OCI-LY1 (cell line): Measurements from ENCODE around the gene LETM1.

Source experiments
- H2AFZ ChIP-seq: fragments of 200-600 bp; sonication (generic), shearing (Covaris generic); 2 replicates; pipeline ENCODE4 v1.6.0; 2014; ENCODE audit warnings: antibody characterized with exemption, mild to moderate bottlenecking, low read length
- H3F3A ChIP-seq: fragments of 200-600 bp; sonication (generic), shearing (Covaris generic); 2 replicates; pipeline ENCODE4 v1.6.0; 2014; ENCODE audit warnings: mild to moderate bottlenecking, antibody characterized with exemption, low read length, moderate library complexity; ENCODE audit not compliant: insufficient read depth
- H3K27ac ChIP-seq: fragments of 200-600 bp; sonication (generic); 2 replicates; pipeline ENCODE4 v1.5.1; 2014; ENCODE audit warnings: low read length, mixed run types, mild to moderate bottlenecking, low read depth; ENCODE audit not compliant: poor library complexity, severe bottlenecking
- H3K27me3 ChIP-seq: fragments of 200-600 bp; sonication (generic); 2 replicates; pipeline ENCODE4 v1.6.0; 2014; ENCODE audit warnings: antibody characterized with exemption, mild to moderate bottlenecking, low read length, moderate library complexity; ENCODE audit not compliant: insufficient read depth
- H3K36me3 ChIP-seq: fragments of 200-600 bp; sonication (generic); 2 replicates; pipeline ENCODE4 v1.6.1; 2014; ENCODE audit warnings: mild to moderate bottlenecking, antibody characterized with exemption, low read length, moderate library complexity, mixed read lengths; ENCODE audit not compliant: insufficient read depth
- H3K4me1 ChIP-seq: fragments of 200-600 bp; sonication (generic); 2 replicates; pipeline ENCODE4 v1.5.1; 2014; ENCODE audit warnings: mild to moderate bottlenecking, low read length, moderate library complexity; ENCODE audit not compliant: insufficient read depth, severe bottlenecking
- H3K4me2 ChIP-seq: fragments of 200-600 bp; sonication (generic), shearing (Covaris generic); 2 replicates; pipeline ENCODE4 v1.6.1; 2014; ENCODE audit warnings: low read length
- H3K4me3 ChIP-seq: fragments of 200-600 bp; sonication (generic); 2 replicates; pipeline ENCODE4 v1.5.1; 2014; ENCODE audit warnings: low read length, low read depth, mild to moderate bottlenecking, mixed read lengths; ENCODE audit not compliant: poor library complexity, severe bottlenecking
- H3K79me2 ChIP-seq: fragments of 200-600 bp; shearing (Covaris generic); 2 replicates; pipeline ENCODE4 v1.6.1; 2016; ENCODE audit warnings: mixed run types, low read length, mixed read lengths; ENCODE audit not compliant: insufficient read depth
- H3K9ac ChIP-seq: fragments of 200-600 bp; sonication (generic), shearing (Covaris generic); 2 replicates; pipeline ENCODE4 v1.6.1; 2014; ENCODE audit warnings: mild to moderate bottlenecking, low read length, mixed read lengths
- H3K9me2 ChIP-seq: fragments of 200-600 bp; sonication (generic), shearing (Covaris generic); 2 replicates; pipeline ENCODE4 v1.6.1; 2014; ENCODE audit warnings: low read depth, mild to moderate bottlenecking, low read length, mixed read lengths
- H3K9me3 ChIP-seq: fragments of 200-600 bp; shearing (Covaris generic); 2 replicates; pipeline ENCODE4 v1.6.1; 2014; ENCODE audit warnings: low read length, mixed read lengths
- H4K20me1 ChIP-seq: fragments of 200-600 bp; sonication (generic), shearing (Covaris generic); 2 replicates; pipeline ENCODE4 v1.6.0; 2016; ENCODE audit warnings: mild to moderate bottlenecking, low read length; ENCODE audit not compliant: insufficient read depth
- CTCF ChIP-seq: fragments of 200-600 bp; sonication (generic), shearing (Covaris generic); IDR thresholded peaks from 2 replicates; pipeline ENCODE4 v1.5.1; 2017; ENCODE audit warnings: mild to moderate bottlenecking, antibody characterized with exemption, low read length, moderate library complexity, mixed read lengths
- EZH2 ChIP-seq: fragments of 200-600 bp; sonication (generic), shearing (Covaris generic); IDR thresholded peaks from 2 replicates; pipeline ENCODE4 v1.8.0; 2017; ENCODE audit warnings: borderline replicate concordance, mixed run types, mild to moderate bottlenecking, antibody characterized with exemption, low read length, moderate library complexity, mixed read lengths

LETM1 gene

GRCh38 chr4:1775731-1776500 lies 80.0 kb downstream of the LETM1 start:
- 0 out of 2 replicates have a peak, but pooled peaks cover 3% of the 10 kb centered on the region for H3K27me3 ChIP-seq
- no peaks in the 10 kb centered on the region for H3K79me2 ChIP-seq
- no peak overlapping the region for H3K27ac ChIP-seq
- no peak overlapping the region for H3K4me2 ChIP-seq
- H3K9me2 ChIP-seq, result no peaks in the 10 kb centered on the region
- H3K4me3 ChIP-seq, result no peak overlapping the region
- no peak overlapping the region for H2AFZ ChIP-seq
- TF ChIP-seq EZH2, result no peak
- TF ChIP-seq CTCF, result no peak
- H3K9me3 ChIP-seq, result no peaks in the 10 kb centered on the region
- no peaks in the 10 kb centered on the region for H3F3A ChIP-seq
- no peaks in the 10 kb centered on the region for H3K4me1 ChIP-seq
- no peaks in the 10 kb centered on the region for H4K20me1 ChIP-seq
- no peaks in the 10 kb centered on the region for H3K36me3 ChIP-seq
- H3K9ac ChIP-seq, result no peak overlapping the region

- H3K4me2 ChIP-seq, result no peak overlapping the region
- H3K36me3 ChIP-seq, result no peaks in the 10 kb centered on the region
- no peaks in the 10 kb centered on the region for H3F3A ChIP-seq
- H3K27ac ChIP-seq, result no peak overlapping the region
- TF ChIP-seq CTCF (no peak), EZH2 (no peak)
- no peak overlapping the region for H3K9ac ChIP-seq
- H3K4me3 ChIP-seq, result no peak overlapping the region
- H3K79me2 ChIP-seq, result no peaks in the 10 kb centered on the region
- H2AFZ ChIP-seq, result no peak overlapping the region
- no peaks in the 10 kb centered on the region for H3K9me2 ChIP-seq
- 0 out of 2 replicates have a peak, but pooled peaks cover 3% of the 10 kb centered on the region for H3K27me3 ChIP-seq
- H3K4me1 ChIP-seq, result no peaks in the 10 kb centered on the region
- no peaks in the 10 kb centered on the region for H4K20me1 ChIP-seq
- H3K9me3 ChIP-seq, result no peaks in the 10 kb centered on the region
Observed at GRCh38 chr4:1773754-1774153, 82.2 kb downstream of the LETM1 start.

GRCh38 chr4:1772853-1773538 lies 83.0 kb downstream of the LETM1 start:
- Histone ChIP-seq H2AFZ (no peak overlapping the region), H3K27me3 (0 out of 2 replicates have a peak, but pooled peaks cover 3% of the 10 kb centered on the region), H3K27ac (no peak overlapping the region), H3F3A (no peaks in the 10 kb centered on the region), H3K9me2 (no peaks in the 10 kb centered on the region), H3K9me3 (no peaks in the 10 kb centered on the region), H3K79me2 (no peaks in the 10 kb centered on the region), H3K4me2 (no peak overlapping the region), H3K36me3 (no peaks in the 10 kb centered on the region), H3K4me3 (no peak overlapping the region), H3K4me1 (peaks cover 4% of the 10 kb centered on the region), H3K9ac (no peak overlapping the region), H4K20me1 (no peaks in the 10 kb centered on the region)
- no peak for TF ChIP-seq EZH2
